HepG2 (cell line): ENCODE data around the gene TNS1. TPM values are rescaled to one million over a fixed set of nuclear protein-coding genes. Genes with fewer than 3 reads are reported as not detected.

Source experiments
- AHDC1 ChIP-seq: sonication (generic); formaldehyde crosslinking; IDR thresholded peaks from 2 replicates; pipeline ENCODE4 v1.5.1; 2020; ENCODE audit warnings: mild to moderate bottlenecking, missing genetic modification reagents, borderline replicate concordance
- BCL3 ChIP-seq: sonication (generic); formaldehyde crosslinking; IDR thresholded peaks from 2 replicates; pipeline ENCODE4 v1.5.1; 2020; ENCODE audit warnings: mild to moderate bottlenecking, missing genetic modification reagents, moderate library complexity
- BRCA1 ChIP-seq: sonication (generic); formaldehyde crosslinking; IDR thresholded peaks from 2 replicates; pipeline ENCODE4 v1.4.0; 2020; ENCODE audit warnings: missing genetic modification reagents
- CENPBD1 ChIP-seq: sonication (generic); formaldehyde crosslinking; IDR thresholded peaks from 2 replicates; pipeline ENCODE4 v1.8.0; 2022; ENCODE audit warnings: missing genetic modification reagents, low read depth, mild to moderate bottlenecking, borderline replicate concordance
- E2F2 ChIP-seq: sonication (generic); formaldehyde crosslinking; IDR thresholded peaks from 2 replicates; pipeline ENCODE4 v1.4.0; 2020; ENCODE audit warnings: missing genetic modification reagents, borderline replicate concordance
- HNRNPUL1 ChIP-seq: fragments of 200-400 bp; formaldehyde crosslinking; IDR thresholded peaks from 2 replicates; pipeline ENCODE4 v1.6.1; 2017; ENCODE audit warnings: low read depth, mild to moderate bottlenecking, low read length, moderate library complexity
- KMT2B ChIP-seq: IDR thresholded peaks from 2 replicates; pipeline ENCODE4 v1.6.1; 2016; ENCODE audit warnings: missing genetic modification reagents, missing compliant biosample characterization
- MLLT10 ChIP-seq: sonication (generic); formaldehyde crosslinking; IDR thresholded peaks from 2 replicates; pipeline ENCODE4 v1.4.0; 2020; ENCODE audit warnings: missing genetic modification reagents
- NCOA2 ChIP-seq: sonication (generic); formaldehyde crosslinking; IDR thresholded peaks from 2 replicates; pipeline ENCODE4 v1.8.0; 2022; ENCODE audit warnings: inconsistent platforms
- NR2F1 ChIP-seq, 2 experiments: fragments of 450-650 bp in 1 of 2; formaldehyde crosslinking in 1 of 2; IDR thresholded peaks; 2 replicates each; pipeline versions ENCODE4 v1.5.0 to v1.6.1; 2016 to 2020; ENCODE audit warnings: mild to moderate bottlenecking in 1 of 2, missing compliant biosample characterization in 1 of 2, missing genetic modification reagents in 1 of 2, moderate library complexity in 1 of 2
- POLR2AphosphoS5 ChIP-seq: IDR thresholded peaks from 2 replicates; pipeline ENCODE4 v1.6.1; 2012; ENCODE audit warnings: low read depth, low read length
- SPEN ChIP-seq: sonication (generic); formaldehyde crosslinking; IDR thresholded peaks from 2 replicates; pipeline ENCODE4 v1.5.1; 2020; ENCODE audit warnings: low read depth, mild to moderate bottlenecking, missing genetic modification reagents
- SRF ChIP-seq: IDR thresholded peaks from 2 replicates; pipeline ENCODE4 v1.6.1; 2011; ENCODE audit warnings: mild to moderate bottlenecking, low read depth, low read length, moderate library complexity
- ZNF451 ChIP-seq: sonication (generic); formaldehyde crosslinking; IDR thresholded peaks from 2 replicates; pipeline ENCODE4 v1.5.0; 2020; ENCODE audit warnings: mild to moderate bottlenecking, missing genetic modification reagents
- ZNF460 ChIP-seq: sonication (generic); formaldehyde crosslinking; IDR thresholded peaks from 2 replicates; pipeline ENCODE4 v1.5.1; 2020; ENCODE audit warnings: missing genetic modification reagents, mild to moderate bottlenecking, borderline replicate concordance
- ZNF484 ChIP-seq: sonication (generic); formaldehyde crosslinking; IDR thresholded peaks from 2 replicates; pipeline ENCODE4 v1.5.1; 2020; ENCODE audit warnings: mild to moderate bottlenecking, low read depth, missing genetic modification reagents, borderline replicate concordance
- ZNF598 ChIP-seq: sonication (generic); formaldehyde crosslinking; IDR thresholded peaks from 2 replicates; pipeline ENCODE4 v1.5.1; 2020; ENCODE audit warnings: mild to moderate bottlenecking, missing genetic modification reagents, borderline replicate concordance
- ZNF768 ChIP-seq: sonication (generic); formaldehyde crosslinking; IDR thresholded peaks from 2 replicates; pipeline ENCODE4 v1.4.0; 2020; ENCODE audit warnings: missing genetic modification reagents
- polyA plus RNA-seq, 8 experiments: library from polyadenylated mRNA; depleted of rRNA in 3 of 8; stranded (reverse) in 7 of 8; unstranded in 1 of 8; fragments of >200 nt; fragmentation: Illumina TruSeq in 4 of 8; extraction: Trizol in 4 of 8; gene quantifications; 2 replicates each; pipeline versions ENCODE4 v1.2.1 to v1.2.3, GENCODE V29; 2011 to 2016; ENCODE audit warnings: low read depth in 4 of 8, missing spikeins in 1 of 8, mixed read lengths in 1 of 8; ENCODE audit not compliant: insufficient read depth in 1 of 8
- total RNA-seq, 5 experiments: library from RNA; depleted of rRNA; stranded (reverse); fragments of >200 nt; fragmentation: Illumina TruSeq; extraction: Trizol; gene quantifications; 2 replicates each; pipeline ENCODE4 v1.2.3, GENCODE V29; 2016; ENCODE audit warnings: low read depth in 1 of 5

Gene TNS1
- total and polyA plus RNA-seq, 2 of the 13 experiments (the other 11 are each of a cell fraction or from before 2014, with no cell fraction given) = 1.9 to 118 TPM

GRCh38 chr2:217805668-217806481 is 196.9 kb downstream of the TNS1 start (continued):
- TF ChIP-seq BCL3 (CRISPR knock-in tag) (no peak), NR2F1 (CRISPR knock-in tag; IDR thresholded peaks at IDR 0.05) (no peak), AHDC1 (CRISPR knock-in tag) (no peak), CENPBD1 (CRISPR knock-in tag) (no peak), E2F2 (CRISPR knock-in tag) (no peak), POLR2AphosphoS5 (peak; percentile 30; the same call in 1 of the 2 replicates), SRF (no peak), BRCA1 (CRISPR knock-in tag) (no peak), ZNF451 (CRISPR knock-in tag) (no peak), SPEN (CRISPR knock-in tag) (no peak), HNRNPUL1 (no peak), ZNF484 (CRISPR knock-in tag) (no peak), ZNF768 (CRISPR knock-in tag) (no peak), ZNF460 (CRISPR knock-in tag) (no peak), MLLT10 (CRISPR knock-in tag) (no peak), ZNF598 (no peak), NCOA2 (CRISPR knock-in tag) (no peak), KMT2B (CRISPR knock-in tag) (no peak)
